GM12878 (cell line): Measurements from ENCODE around the gene PHF3. TPM values are rescaled to one million over a fixed set of nuclear protein-coding genes. Genes with fewer than 3 reads are reported as not detected.
A peak's percentile ranks its signal among the peaks of the same experiment; 100 is the strongest.

ENCODE experiments used
- ATAC-seq: fragments of 200-7000 bp; cut with Tn5 transposase; 3 replicates; pipeline ENCODE4 v1.9.1; 2020; ENCODE audit warnings: mild to moderate bottlenecking, moderate library complexity
- BruUV-seq: library from RNA; stranded (reverse); fragments of 400-500 nt; replicated peaks from 2 replicates; lab custom pipeline; 2021; lab: Mats Ljungman, UMichigan
- CTCF ChIA-PET: fragments of 300-600 bp; sonication (Branson Sonifier 250); formaldehyde crosslinking; extraction: SDS; loops from one replicate; lab custom pipeline; 2021; ENCODE audit warnings: inconsistent platforms; lab: Yijun Ruan, JAX
- POLR2A ChIA-PET: fragments of 350-600 bp; formaldehyde crosslinking; extraction: SDS; loops from one replicate; lab custom pipeline; 2021; ENCODE audit warnings: inconsistent platforms; lab: Charles Lee
- RAD21 ChIA-PET: fragments of 300-600 bp; sonication (Branson Sonifier 250); formaldehyde crosslinking; loops from one replicate; lab custom pipeline; 2023; ENCODE audit warnings: antibody characterized with exemption; ENCODE audit not compliant: unreplicated experiment; lab: Charles Lee
- SMC1A ChIA-PET: fragments of 300-600 bp; sonication (Branson Sonifier 250); formaldehyde crosslinking; loops from one replicate; lab custom pipeline; 2023; ENCODE audit not compliant: unreplicated experiment, uncharacterized antibody; lab: Charles Lee
- DNase-seq: peaks from one replicate; pipeline ENCODE4 v3.0.0-alpha.2; 2011; ENCODE audit warnings: low read depth, low spot score
- FAIRE-seq: peaks from 3 replicates; lab custom pipeline; 2011; peaks lifted over from hg19 to GRCh38; lab: Jason Lieb, UNC
- H2AFZ ChIP-seq: 2 replicates; pipeline ENCODE4 v1.6.0; 2011; ENCODE audit warnings: low read depth, low read length, control low read depth; ENCODE audit not compliant: control insufficient read depth
- H3K27ac ChIP-seq: 2 replicates; pipeline ENCODE4 v1.5.1; 2011; ENCODE audit warnings: control low read depth; ENCODE audit not compliant: control insufficient read depth, insufficient read depth
- H3K27me3 ChIP-seq, 2 experiments: replicated peaks in 1 of 2; 2 replicates each; pipeline versions ENCODE4 v1.6.0 to v1.6.1; 2011; ENCODE audit warnings: low read length in 1 of 2; ENCODE audit not compliant: control insufficient read depth in 2 of 2, insufficient read depth in 2 of 2
- H3K36me3 ChIP-seq, 2 experiments: 2 replicates each; pipeline ENCODE4 v1.5.1; 2011; ENCODE audit warnings: low read length in 1 of 2; ENCODE audit not compliant: control insufficient read depth in 2 of 2, insufficient read depth in 2 of 2
- H3K4me1 ChIP-seq: 2 replicates; pipeline ENCODE4 v1.6.1; 2011; ENCODE audit warnings: mild to moderate bottlenecking, low read length, moderate library complexity, mixed read lengths; ENCODE audit not compliant: control insufficient read depth, insufficient read depth
- H3K4me2 ChIP-seq: 2 replicates; pipeline ENCODE4 v1.6.0; 2011; ENCODE audit warnings: control low read depth; ENCODE audit not compliant: control insufficient read depth, insufficient read depth
- H3K4me3 ChIP-seq: fragments of 200-600 bp; sonication (generic); 2 replicates; pipeline ENCODE4 v1.5.1; 2016
- H3K79me2 ChIP-seq: 2 replicates; pipeline ENCODE4 v1.6.0; 2011; ENCODE audit warnings: low read length; ENCODE audit not compliant: control insufficient read depth, insufficient read depth
- H3K9ac ChIP-seq: 2 replicates; pipeline ENCODE4 v1.8.0; 2011; ENCODE audit warnings: low read length, control low read depth, mixed read lengths; ENCODE audit not compliant: control insufficient read depth, insufficient read depth
- H3K9me3 ChIP-seq: replicated peaks from 3 replicates; pipeline ENCODE4 v1.5.1; 2011; ENCODE audit warnings: mild to moderate bottlenecking, low read length; ENCODE audit not compliant: control insufficient read depth, insufficient read depth
- H4K20me1 ChIP-seq: 2 replicates; pipeline ENCODE4 v1.6.0; 2011; ENCODE audit not compliant: control insufficient read depth, insufficient read depth
- ATF2 ChIP-seq: IDR thresholded peaks from 2 replicates; pipeline ENCODE4 v1.6.1; 2012; ENCODE audit warnings: low read length, inconsistent platforms
- CBX3 ChIP-seq: fragments of 200-600 bp; sonication (generic); IDR thresholded peaks from 2 replicates; pipeline ENCODE4 v1.6.1; 2016; ENCODE audit warnings: low read depth, borderline replicate concordance
- EED ChIP-seq: sonication (generic); IDR thresholded peaks from 2 replicates; pipeline ENCODE4 v1.6.1; 2016; ENCODE audit warnings: antibody characterized with exemption, low read depth
- FOXK2 ChIP-seq: fragments of 450-650 bp; IDR thresholded peaks from 2 replicates; pipeline ENCODE4 v1.6.1; 2017; ENCODE audit warnings: mild to moderate bottlenecking, moderate library complexity
- PKNOX1 ChIP-seq: fragments of 450-650 bp; IDR thresholded peaks from 2 replicates; pipeline ENCODE4 v1.6.1; 2016; ENCODE audit warnings: mild to moderate bottlenecking
- SIX5 ChIP-seq: IDR thresholded peaks from 2 replicates; pipeline ENCODE4 v1.6.1; 2011; ENCODE audit warnings: mild to moderate bottlenecking, low read depth, low read length, moderate library complexity; ENCODE audit not compliant: severe bottlenecking
- SKIL ChIP-seq: fragments of 450-650 bp; IDR thresholded peaks from 2 replicates; pipeline ENCODE4 v1.6.1; 2017; ENCODE audit warnings: mild to moderate bottlenecking, low read depth, inconsistent platforms; ENCODE audit not compliant: poor library complexity, severe bottlenecking
- SMARCA5 ChIP-seq: fragments of 450-650 bp; IDR thresholded peaks from 2 replicates; pipeline ENCODE4 v1.6.1; 2017; ENCODE audit warnings: mild to moderate bottlenecking
- SMC3 ChIP-seq: IDR thresholded peaks from 2 replicates; pipeline ENCODE4 v1.6.1; 2011; ENCODE audit warnings: low read length, improper control_type of control experiment, borderline replicate concordance
- STAT1 ChIP-seq: fragments of 450-650 bp; conservative IDR thresholded peaks from 2 replicates; pipeline ENCODE4 v1.6.1; 2014; ENCODE audit warnings: antibody characterized with exemption, mild to moderate bottlenecking
- YBX1 ChIP-seq: fragments of 450-650 bp; IDR thresholded peaks from 2 replicates; pipeline ENCODE4 v1.6.1; 2016; ENCODE audit warnings: antibody characterized with exemption
- YY1 ChIP-seq: IDR thresholded peaks from 2 replicates; pipeline ENCODE4 v1.6.1; 2011; ENCODE audit warnings: low read depth, mild to moderate bottlenecking, low read length
- ZNF207 ChIP-seq: fragments of 450-650 bp; IDR thresholded peaks from 2 replicates; pipeline ENCODE4 v1.6.1; 2014; ENCODE audit warnings: antibody characterized with exemption, mild to moderate bottlenecking, borderline replicate concordance
- ZNF24 ChIP-seq: fragments of 450-650 bp; IDR thresholded peaks from 2 replicates; pipeline ENCODE4 v1.6.1; 2017; ENCODE audit warnings: antibody characterized with exemption, mild to moderate bottlenecking
- ZSCAN29 ChIP-seq: fragments of 450-650 bp; IDR thresholded peaks from 2 replicates; pipeline ENCODE4 v1.6.1; 2017; ENCODE audit warnings: mild to moderate bottlenecking, moderate library complexity
- WGBS: methylation state at CpG from one replicate; pipeline ENCODE4 v1.1.6; 2016; ENCODE audit warnings: low lambda C conversion rate; ENCODE audit not compliant: insufficient replicate concordance, insufficient coverage; ENCODE audit errors: missing lambda C conversion rate; 5-methylcytosine and 5-hydroxymethylcytosine counted together
- in situ Hi-C: fragments of 300-500 bp; cut with MboI; formaldehyde crosslinking; loops from 9 replicates; pipeline ENCODE4 v1.14.3; 2018; ENCODE audit warnings: mixed read lengths
- intact Hi-C: fragments of 100-400 bp; cut with micrococcal nuclease; formaldehyde crosslinking; loops from one replicate; pipeline ENCODE4 v1.14.2; 2022; ENCODE audit not compliant: unreplicated experiment
- polyA plus RNA-seq, 11 experiments: library from polyadenylated mRNA; depleted of rRNA in 4 of 11; unstranded in 6 of 11; stranded (reverse) in 5 of 11; fragments of >200 nt; fragmentation: Nextera tagmentation in 4 of 11; fragmentation: Illumina TruSeq in 1 of 11; extraction: Ambion mirVana in 4 of 11; extraction: Trizol in 1 of 11; gene quantifications; 1 replicate in 1 of 11; 2 replicates in 10 of 11; pipeline versions ENCODE4 v1.2.1 to v1.2.3, GENCODE V29; 2011 to 2016; ENCODE audit warnings: inconsistent platforms in 2 of 11, missing spikeins in 2 of 11, low read depth in 1 of 11
- total RNA-seq, 4 experiments: library from RNA; depleted of rRNA in 3 of 4; stranded (reverse); fragments of >200 nt in 3 of 4; fragmentation: Illumina TruSeq in 1 of 4; extraction: Trizol in 1 of 4; gene quantifications; 2 replicates each; pipeline versions ENCODE4 v1.2.1 to v1.2.3, GENCODE V29; 2013 to 2021
- TF ChIP-seq, protein P1 (sequence below): fragments of 450-650 bp; IDR thresholded peaks from 2 replicates; pipeline ENCODE4 v1.6.1; 2016; ENCODE audit warnings: mild to moderate bottlenecking

The PHF3 gene
- total and polyA plus RNA-seq, 10 of the 15 experiments (the other 5 are each of a cell fraction or from before 2014, with no cell fraction given): 8.3 to 61.5 (median 26.6) TPM

DNA sequence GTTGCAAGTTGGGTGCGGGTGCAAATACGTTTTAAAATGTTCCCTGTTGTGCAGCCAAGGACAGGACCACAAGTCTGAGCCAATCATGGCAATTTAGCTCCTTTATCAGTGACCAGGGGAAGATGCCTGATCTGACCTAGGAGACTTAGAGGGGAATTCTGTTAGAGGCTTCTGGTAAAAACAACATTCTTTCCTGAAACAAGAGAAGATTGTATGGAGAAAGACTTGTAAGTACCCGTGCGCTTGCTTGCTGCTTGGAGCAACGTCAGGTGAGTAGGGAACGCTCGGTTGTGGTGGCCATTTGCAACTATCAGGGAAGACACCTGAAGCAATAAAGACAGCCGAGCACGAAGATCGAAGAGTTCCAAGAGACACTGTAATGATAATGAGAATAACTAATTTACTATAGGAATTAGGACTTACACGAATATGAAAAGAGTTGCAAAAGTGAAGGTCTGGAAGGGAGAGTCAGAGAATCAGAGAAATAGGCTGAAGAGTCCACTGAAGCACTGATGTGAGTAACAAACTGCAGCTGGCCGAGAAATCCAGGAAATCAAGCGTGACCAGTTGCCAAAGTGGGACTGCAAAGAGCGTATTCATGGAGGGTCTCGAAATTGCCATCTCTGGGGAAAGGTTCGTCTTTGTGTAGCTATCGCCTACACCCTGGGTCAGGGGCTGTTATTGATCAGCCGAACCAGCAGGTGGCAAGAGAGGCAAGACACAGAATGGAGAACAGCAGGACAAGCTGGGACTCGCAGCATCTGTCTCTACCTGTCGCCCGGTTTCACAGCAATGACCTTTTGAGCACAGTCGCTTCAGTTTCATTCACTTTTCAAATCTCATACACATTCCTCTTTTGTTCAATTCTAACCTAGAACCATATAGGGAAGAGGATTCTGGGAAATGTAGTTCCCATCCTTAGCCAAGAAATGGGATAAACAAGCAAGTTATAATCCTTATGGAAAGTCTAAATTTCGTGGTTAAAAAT, 37.3 kb upstream of the PHF3 start:
- intact Hi-C loops (loop anchor here (1.0 to 2.0 kb wide), 3 partner anchors 167 to 246 kb away; no protein-coding TSS in a partner anchor), in situ Hi-C loops (loop anchor here (5.0 kb wide), 2 partner anchors 164 to 246 kb away; no protein-coding TSS in a partner anchor)
- peak; percentile 57 for DNase-seq
- 1% methylated on average over 23 of the region's 23 CpGs for WGBS
- peak overlapping the region; percentile 75 for H3K9ac ChIP-seq
- FAIRE-seq: peak; percentile 99
- H3K27ac ChIP-seq: peak overlapping the region; percentile 56
- no peaks in the 10 kb centered on the region for H4K20me1 ChIP-seq
- peak overlapping the region; percentile 98 for H3K4me2 ChIP-seq
- H3K27me3 ChIP-seq: no peaks in the 10 kb centered on the region
- ChIA-PET SMC1A (interaction anchor here (0.6 to 5.7 kb wide), 63 partner anchors 9 to 1470 kb away, joined by 3 to 95 read pairs (median 4); partner anchors contain the start of gene PHF3), POLR2A (interaction anchor here (1.0 to 2.3 kb wide), 8 partner anchors 13 to 246 kb away, joined by 3 to 8 read pairs (median 4); no protein-coding TSS in a partner anchor), CTCF (interaction anchor here (0.6 to 6.4 kb wide), 64 partner anchors 9 to 303 kb away, joined by 3 to 151 read pairs (median 5); partner anchors contain the start of gene PHF3), RAD21 (interaction anchor here (0.5 to 3.1 kb wide), 39 partner anchors 11 to 856 kb away, joined by 3 to 69 read pairs (median 4); partner anchors contain the start of gene PHF3)
- H3K79me2 ChIP-seq: no peaks in the 10 kb centered on the region
- BruUV-seq: no TSS peak
- peak; percentile 100 for ATAC-seq
- no peaks in the 10 kb centered on the region for H3K36me3 ChIP-seq
- peaks cover 6% of the 10 kb centered on the region for H3K4me1 ChIP-seq
- H2AFZ ChIP-seq: peak overlapping the region; percentile 99
- H3K4me3 ChIP-seq: peak overlapping the region; percentile 74
- no peaks in the 10 kb centered on the region for H3K9me3 ChIP-seq
- TF ChIP-seq PKNOX1: no peak
- TF ChIP-seq SMARCA5: peak; percentile 88; the same call in 1 of the 2 replicates
- TF ChIP-seq, protein P1, sequence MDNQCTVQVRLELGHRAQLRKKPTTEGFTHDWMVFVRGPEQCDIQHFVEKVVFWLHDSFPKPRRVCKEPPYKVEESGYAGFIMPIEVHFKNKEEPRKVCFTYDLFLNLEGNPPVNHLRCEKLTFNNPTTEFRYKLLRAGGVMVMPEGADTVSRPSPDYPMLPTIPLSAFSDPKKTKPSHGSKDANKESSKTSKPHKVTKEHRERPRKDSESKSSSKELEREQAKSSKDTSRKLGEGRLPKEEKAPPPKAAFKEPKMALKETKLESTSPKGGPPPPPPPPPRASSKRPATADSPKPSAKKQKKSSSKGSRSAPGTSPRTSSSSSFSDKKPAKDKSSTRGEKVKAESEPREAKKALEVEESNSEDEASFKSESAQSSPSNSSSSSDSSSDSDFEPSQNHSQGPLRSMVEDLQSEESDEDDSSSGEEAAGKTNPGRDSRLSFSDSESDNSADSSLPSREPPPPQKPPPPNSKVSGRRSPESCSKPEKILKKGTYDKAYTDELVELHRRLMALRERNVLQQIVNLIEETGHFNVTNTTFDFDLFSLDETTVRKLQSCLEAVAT: peak; percentile 29; the same call in 1 of the 2 replicates
- TF ChIP-seq YBX1: 0 out of 2 replicates have a peak, but pooled peaks have one; percentile 26
- TF ChIP-seq ZNF207: peak; percentile 51; the same call in 1 of the 2 replicates
- peak; percentile 73 for TF ChIP-seq YY1
- TF ChIP-seq SIX5: peak; percentile 57
- peak; percentile 80 for TF ChIP-seq SKIL
- peak; percentile 57; the same call in 1 of the 2 replicates for TF ChIP-seq ZSCAN29
- TF ChIP-seq STAT1: peak; percentile 94; the same call in 1 of the 2 replicates
- 0 out of 2 replicates have a peak, but pooled peaks have one; percentile 27 for TF ChIP-seq EED
- TF ChIP-seq CBX3: no peak
- TF ChIP-seq ZNF24: 0 out of 2 replicates have a peak, but pooled peaks have one; percentile 15
- TF ChIP-seq FOXK2: peak; percentile 46
- no peak for TF ChIP-seq ATF2
- peak; percentile 95 for TF ChIP-seq SMC3
